GM12878 (cell line): ENCODE measurements around the gene DLEC1. TPM values are rescaled to one million over a fixed set of nuclear protein-coding genes. Genes with fewer than 3 reads are reported as not detected.

Experiments used
- BACH1 ChIP-seq: fragments of 450-650 bp; IDR thresholded peaks from 2 replicates; pipeline ENCODE4 v1.6.1; 2017; ENCODE audit warnings: mild to moderate bottlenecking, borderline replicate concordance
- BHLHE40 ChIP-seq, 2 experiments: fragments of 450-650 bp in 1 of 2; IDR thresholded peaks; 2 replicates each; pipeline ENCODE4 v1.6.1; 2011 to 2017; ENCODE audit warnings: low read depth in 2 of 2, borderline replicate concordance in 1 of 2, improper control_type of control experiment in 1 of 2, low read length in 1 of 2, mild to moderate bottlenecking in 1 of 2
- ELK1 ChIP-seq: IDR thresholded peaks from 2 replicates; pipeline ENCODE4 v1.6.1; 2012; ENCODE audit warnings: low read depth, low read length, improper control_type of control experiment
- FOS ChIP-seq: IDR thresholded peaks from 3 replicates; pipeline ENCODE4 v1.6.1; 2011; ENCODE audit warnings: borderline replicate concordance; ENCODE audit not compliant: insufficient read length; ENCODE audit errors: extremely low read depth
- IKZF1 ChIP-seq: fragments of 450-650 bp; conservative IDR thresholded peaks from 2 replicates; pipeline ENCODE4 v1.6.1; 2017; ENCODE audit warnings: antibody characterized with exemption, mild to moderate bottlenecking
- IRF3 ChIP-seq: fragments of 450-650 bp; IDR thresholded peaks from 2 replicates; pipeline ENCODE4 v1.6.1; 2014; ENCODE audit warnings: mild to moderate bottlenecking
- KAT2A ChIP-seq: conservative IDR thresholded peaks from 2 replicates; pipeline ENCODE4 v1.6.1; 2011; ENCODE audit warnings: low read depth, low read length; ENCODE audit not compliant: control insufficient read depth
- NFYB ChIP-seq: IDR thresholded peaks from 2 replicates; pipeline ENCODE4 v1.6.1; 2011; ENCODE audit warnings: low read depth, mild to moderate bottlenecking, low read length, improper control_type of control experiment, moderate library complexity; ENCODE audit not compliant: insufficient read depth
- PAX8 ChIP-seq: fragments of 450-650 bp; IDR thresholded peaks from 2 replicates; pipeline ENCODE4 v1.6.1; 2017; ENCODE audit warnings: mild to moderate bottlenecking, moderate library complexity
- PBX3 ChIP-seq: IDR thresholded peaks from 2 replicates; pipeline ENCODE4 v1.6.1; 2011; ENCODE audit warnings: mild to moderate bottlenecking, low read depth, low read length, moderate library complexity; ENCODE audit not compliant: insufficient replicate concordance
- PRDM15 ChIP-seq: fragments of 450-650 bp; formaldehyde crosslinking; IDR thresholded peaks from 2 replicates; pipeline ENCODE4 v1.4.0; 2020; ENCODE audit warnings: mild to moderate bottlenecking, moderate library complexity
- RAD21 ChIP-seq: IDR thresholded peaks from 2 replicates; pipeline ENCODE4 v1.6.1; 2011; ENCODE audit warnings: mild to moderate bottlenecking, low read depth, low read length, moderate library complexity; ENCODE audit not compliant: insufficient read depth
- RAD51 ChIP-seq: fragments of 450-650 bp; IDR thresholded peaks from 2 replicates; pipeline ENCODE4 v1.6.1; 2016; ENCODE audit warnings: moderate library complexity, mild to moderate bottlenecking, inconsistent platforms
- RUNX3 ChIP-seq: IDR thresholded peaks from 2 replicates; pipeline ENCODE4 v1.6.1; 2012; ENCODE audit warnings: low read length, inconsistent platforms
- SMARCA5 ChIP-seq: fragments of 450-650 bp; IDR thresholded peaks from 2 replicates; pipeline ENCODE4 v1.6.1; 2017; ENCODE audit warnings: mild to moderate bottlenecking
- SUZ12 ChIP-seq: fragments of 200-600 bp; sonication (generic); IDR thresholded peaks from one replicate; pipeline ENCODE4 v1.6.1; 2018; ENCODE audit warnings: antibody characterized with exemption, mild to moderate bottlenecking; ENCODE audit not compliant: unreplicated experiment
- YBX1 ChIP-seq: fragments of 450-650 bp; IDR thresholded peaks from 2 replicates; pipeline ENCODE4 v1.6.1; 2016; ENCODE audit warnings: antibody characterized with exemption
- ZBED1 ChIP-seq: IDR thresholded peaks from 2 replicates; pipeline ENCODE4 v1.6.1; 2016; ENCODE audit warnings: borderline replicate concordance
- ZNF592 ChIP-seq: fragments of 450-650 bp; IDR thresholded peaks from 2 replicates; pipeline ENCODE4 v1.6.1; 2017; ENCODE audit warnings: mild to moderate bottlenecking, moderate library complexity
- ZZZ3 ChIP-seq: IDR thresholded peaks from 2 replicates; pipeline ENCODE4 v1.6.1; 2011; ENCODE audit warnings: low read depth; ENCODE audit not compliant: control insufficient read depth, insufficient read length
- polyA plus RNA-seq, 11 experiments: library from polyadenylated mRNA; depleted of rRNA in 4 of 11; unstranded in 6 of 11; stranded (reverse) in 5 of 11; fragments of >200 nt; fragmentation: Nextera tagmentation in 4 of 11; fragmentation: Illumina TruSeq in 1 of 11; extraction: Ambion mirVana in 4 of 11; extraction: Trizol in 1 of 11; gene quantifications; 1 replicate in 1 of 11; 2 replicates in 10 of 11; pipeline versions ENCODE4 v1.2.1 to v1.2.3, GENCODE V29; 2011 to 2016; ENCODE audit warnings: inconsistent platforms in 2 of 11, missing spikeins in 2 of 11, low read depth in 1 of 11
- total RNA-seq, 4 experiments: library from RNA; depleted of rRNA in 3 of 4; stranded (reverse); fragments of >200 nt in 3 of 4; fragmentation: Illumina TruSeq in 1 of 4; extraction: Trizol in 1 of 4; gene quantifications; 2 replicates each; pipeline versions ENCODE4 v1.2.1 to v1.2.3, GENCODE V29; 2013 to 2021

Gene DLEC1
- total and polyA plus RNA-seq, 10 of the 15 experiments (the other 5 are each of a cell fraction or from before 2014, with no cell fraction given): 0.03 to 0.29 (median 0.07) TPM; not detected in 3

- no peak for TF ChIP-seq ZBED1
- TF ChIP-seq FOS: no peak
- TF ChIP-seq YBX1: no peak
- no peak for TF ChIP-seq ZZZ3
- no peak for TF ChIP-seq NFYB
- TF ChIP-seq BACH1: no peak
- TF ChIP-seq RAD21: peak; percentile 39; the same call in 1 of the 2 replicates
- no peak for TF ChIP-seq ZNF592
- no peak for TF ChIP-seq RUNX3
- TF ChIP-seq PAX8: peak; percentile 98
- peak; percentile 96 for TF ChIP-seq RAD51
- peak; percentile 96 to 97 for TF ChIP-seq BHLHE40 (IDR thresholded peaks at IDR 0.05; ENCODE audit: borderline replicate concordance in 1 of 2, low read depth in 2 of 2, low read length in 1 of 2)
- no peak for TF ChIP-seq SUZ12
- TF ChIP-seq PBX3: no peak
- no peak for TF ChIP-seq IKZF1
- no peak for TF ChIP-seq KAT2A
- TF ChIP-seq SMARCA5: no peak; the same call in 1 of the 2 replicates
- TF ChIP-seq ELK1: no peak
- TF ChIP-seq IRF3: no peak
- no peak for TF ChIP-seq PRDM15 (CRISPR knock-in tag)
Observed at GRCh38 chr3:37996785-37997301, 42.2 kb upstream of the DLEC1 start (continued).
